Measurements from ENCODE around the gene PNCK. TPM values are rescaled to one million over a fixed set of nuclear protein-coding genes. Genes with fewer than 3 reads are reported as not detected.

PNCK gene
- total and polyA plus RNA-seq, 2 of the 13 experiments (the other 11 are each of a cell fraction or from before 2014, with no cell fraction given): 33.1 TPM; not detected in 1

- TF ChIP-seq, protein P1, sequence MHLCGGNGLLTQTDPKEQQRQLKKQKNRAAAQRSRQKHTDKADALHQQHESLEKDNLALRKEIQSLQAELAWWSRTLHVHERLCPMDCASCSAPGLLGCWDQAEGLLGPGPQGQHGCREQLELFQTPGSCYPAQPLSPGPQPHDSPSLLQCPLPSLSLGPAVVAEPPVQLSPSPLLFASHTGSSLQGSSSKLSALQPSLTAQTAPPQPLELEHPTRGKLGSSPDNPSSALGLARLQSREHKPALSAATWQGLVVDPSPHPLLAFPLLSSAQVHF (CRISPR knock-in tag; IDR thresholded peaks at IDR 0.05): no peak
- TF ChIP-seq, protein P2, sequence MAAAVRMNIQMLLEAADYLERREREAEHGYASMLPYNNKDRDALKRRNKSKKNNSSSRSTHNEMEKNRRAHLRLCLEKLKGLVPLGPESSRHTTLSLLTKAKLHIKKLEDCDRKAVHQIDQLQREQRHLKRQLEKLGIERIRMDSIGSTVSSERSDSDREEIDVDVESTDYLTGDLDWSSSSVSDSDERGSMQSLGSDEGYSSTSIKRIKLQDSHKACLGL (CRISPR knock-in tag; IDR thresholded peaks at IDR 0.05): no peak
- TF ChIP-seq SRY (CRISPR knock-in tag; IDR thresholded peaks at IDR 0.05) (peak; percentile 14; the same call in 1 of the 2 replicates), SOX6 (IDR thresholded peaks at IDR 0.05) (no peak), SOX6 (CRISPR knock-in tag; IDR thresholded peaks at IDR 0.05) (no peak), ZBTB7A (CRISPR knock-in tag; IDR thresholded peaks at IDR 0.05) (no peak), DMTF1 (CRISPR knock-in tag; IDR thresholded peaks at IDR 0.05) (no peak), ZBTB8A (CRISPR knock-in tag; IDR thresholded peaks at IDR 0.05; ENCODE audit: borderline replicate concordance, low read depth) (no peak), ETS1 (CRISPR knock-in tag; IDR thresholded peaks at IDR 0.05) (no peak), HNRNPL (IDR thresholded peaks at IDR 0.05; ENCODE audit: low read depth, low read length) (peak; percentile 72; the same call in 1 of the 2 replicates), ZNF816 (CRISPR knock-in tag; IDR thresholded peaks at IDR 0.05; ENCODE audit: borderline replicate concordance) (no peak), PTBP1 (IDR thresholded peaks at IDR 0.05; ENCODE audit: low read depth, low read length, poor library complexity, severe bottlenecking) (no peak), ZNF773 (CRISPR knock-in tag; IDR thresholded peaks at IDR 0.05; ENCODE audit: borderline replicate concordance) (no peak)
- TF ChIP-seq, protein P3, sequence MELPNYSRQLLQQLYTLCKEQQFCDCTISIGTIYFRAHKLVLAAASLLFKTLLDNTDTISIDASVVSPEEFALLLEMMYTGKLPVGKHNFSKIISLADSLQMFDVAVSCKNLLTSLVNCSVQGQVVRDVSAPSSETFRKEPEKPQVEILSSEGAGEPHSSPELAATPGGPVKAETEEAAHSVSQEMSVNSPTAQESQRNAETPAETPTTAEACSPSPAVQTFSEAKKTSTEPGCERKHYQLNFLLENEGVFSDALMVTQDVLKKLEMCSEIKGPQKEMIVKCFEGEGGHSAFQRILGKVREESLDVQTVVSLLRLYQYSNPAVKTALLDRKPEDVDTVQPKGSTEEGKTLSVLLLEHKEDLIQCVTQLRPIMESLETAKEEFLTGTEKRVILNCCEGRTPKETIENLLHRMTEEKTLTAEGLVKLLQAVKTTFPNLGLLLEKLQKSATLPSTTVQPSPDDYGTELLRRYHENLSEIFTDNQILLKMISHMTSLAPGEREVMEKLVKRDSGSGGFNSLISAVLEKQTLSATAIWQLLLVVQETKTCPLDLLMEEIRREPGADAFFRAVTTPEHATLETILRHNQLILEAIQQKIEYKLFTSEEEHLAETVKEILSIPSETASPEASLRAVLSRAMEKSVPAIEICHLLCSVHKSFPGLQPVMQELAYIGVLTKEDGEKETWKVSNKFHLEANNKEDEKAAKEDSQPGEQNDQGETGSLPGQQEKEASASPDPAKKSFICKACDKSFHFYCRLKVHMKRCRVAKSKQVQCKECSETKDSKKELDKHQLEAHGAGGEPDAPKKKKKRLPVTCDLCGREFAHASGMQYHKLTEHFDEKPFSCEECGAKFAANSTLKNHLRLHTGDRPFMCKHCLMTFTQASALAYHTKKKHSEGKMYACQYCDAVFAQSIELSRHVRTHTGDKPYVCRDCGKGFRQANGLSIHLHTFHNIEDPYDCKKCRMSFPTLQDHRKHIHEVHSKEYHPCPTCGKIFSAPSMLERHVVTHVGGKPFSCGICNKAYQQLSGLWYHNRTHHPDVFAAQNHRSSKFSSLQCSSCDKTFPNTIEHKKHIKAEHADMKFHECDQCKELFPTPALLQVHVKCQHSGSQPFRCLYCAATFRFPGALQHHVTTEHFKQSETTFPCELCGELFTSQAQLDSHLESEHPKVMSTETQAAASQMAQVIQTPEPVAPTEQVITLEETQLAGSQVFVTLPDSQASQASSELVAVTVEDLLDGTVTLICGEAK (IDR thresholded peaks at IDR 0.05): no peak
- TF ChIP-seq, protein P3 (CRISPR knock-in tag; IDR thresholded peaks at IDR 0.05): no peak
Measured at GRCh38 chrX:153625271-153626024, 48.2 kb downstream of the PNCK start (continued).

All from HepG2 (cell line).